HUES64 (cell line): ENCODE data around the gene FBXL13.

Source experiments
- H3K27ac ChIP-seq: 2 replicates; pipeline ENCODE4 v1.7.0; 2013; ENCODE audit warnings: low read depth, low read length, inconsistent platforms
- H3K27me3 ChIP-seq: 2 replicates; pipeline ENCODE4 v1.6.1; 2013; ENCODE audit warnings: mild to moderate bottlenecking, low read length; ENCODE audit not compliant: insufficient read depth
- H3K36me3 ChIP-seq: 2 replicates; pipeline ENCODE4 v1.6.1; 2013; ENCODE audit warnings: mild to moderate bottlenecking, low read length; ENCODE audit not compliant: insufficient read depth
- H3K4me1 ChIP-seq: 2 replicates; pipeline ENCODE4 v1.6.1; 2013; ENCODE audit warnings: mild to moderate bottlenecking, low read length, moderate library complexity; ENCODE audit not compliant: insufficient read depth
- H3K4me3 ChIP-seq: 2 replicates; pipeline ENCODE4 v1.5.1; 2013; ENCODE audit warnings: mild to moderate bottlenecking, low read length, moderate library complexity
- H3K9ac ChIP-seq: 2 replicates; pipeline ENCODE4 v1.6.1; 2013; ENCODE audit warnings: mild to moderate bottlenecking, low read depth, low read length
- H3K9me3 ChIP-seq: 2 replicates; pipeline ENCODE4 v1.6.1; 2013; ENCODE audit warnings: low read depth, low read length; ENCODE audit not compliant: insufficient read depth
- WGBS: fragments of 150-250, 120-280 bp; methylation state at CpG from one replicate; pipeline ENCODE4 v1.1.7; 2013; ENCODE audit warnings: missing lambda C conversion rate; 5-methylcytosine and 5-hydroxymethylcytosine counted together

FBXL13 gene

GRCh38 chr7:102994567-102994966 lies 80.0 kb downstream of the FBXL13 start:
- H3K36me3 ChIP-seq, result no peaks in the 10 kb centered on the region
- no peaks in the 10 kb centered on the region for H3K4me1 ChIP-seq
- H3K27ac ChIP-seq, result no peak overlapping the region
- WGBS, result 91% methylated on average over 3 of the region's 3 CpGs
- 0 out of 2 replicates have a peak, but pooled peaks cover 5% of the 10 kb centered on the region for H3K9me3 ChIP-seq
- H3K27me3 ChIP-seq, result no peaks in the 10 kb centered on the region
- H3K9ac ChIP-seq, result no peak overlapping the region
- H3K4me3 ChIP-seq, result no peak overlapping the region

GRCh38 chr7:102993718-102994029 lies 80.9 kb downstream of the FBXL13 start:
- H3K4me1 ChIP-seq, result no peaks in the 10 kb centered on the region
- H3K4me3 ChIP-seq, result no peak overlapping the region
- no peaks in the 10 kb centered on the region for H3K36me3 ChIP-seq
- 0 out of 2 replicates have a peak, but pooled peaks cover 5% of the 10 kb centered on the region for H3K9me3 ChIP-seq
- 100% methylated on average over 1 of the region's 1 CpG for WGBS
- no peak overlapping the region for H3K27ac ChIP-seq
- no peaks in the 10 kb centered on the region for H3K27me3 ChIP-seq
- no peak overlapping the region for H3K9ac ChIP-seq

- H3K9me3 ChIP-seq, result 0 out of 2 replicates have a peak, but pooled peaks cover 5% of the 10 kb centered on the region
- no peaks in the 10 kb centered on the region for H3K4me1 ChIP-seq
- WGBS, result 70% methylated on average over 1 of the region's 2 CpGs
- H3K4me3 ChIP-seq, result no peak overlapping the region
- H3K36me3 ChIP-seq, result no peaks in the 10 kb centered on the region
- H3K9ac ChIP-seq, result no peak overlapping the region
- no peaks in the 10 kb centered on the region for H3K27me3 ChIP-seq
- H3K27ac ChIP-seq, result no peak overlapping the region
Observed at GRCh38 chr7:102992938-102993717, 81.5 kb downstream of the FBXL13 start.

- 0 out of 2 replicates have a peak, but pooled peaks cover 5% of the 10 kb centered on the region for H3K9me3 ChIP-seq
- WGBS, result 94% methylated on average over 5 of the region's 5 CpGs
- H3K36me3 ChIP-seq, result no peaks in the 10 kb centered on the region
- H3K9ac ChIP-seq, result no peak overlapping the region
- H3K4me1 ChIP-seq, result no peaks in the 10 kb centered on the region
- no peak overlapping the region for H3K27ac ChIP-seq
- H3K27me3 ChIP-seq, result no peaks in the 10 kb centered on the region
- H3K4me3 ChIP-seq, result no peak overlapping the region
Observed at GRCh38 chr7:102992509-102992937, 82.1 kb downstream of the FBXL13 start.

- H3K27ac ChIP-seq, result no peak overlapping the region
- H3K4me1 ChIP-seq, result no peaks in the 10 kb centered on the region
- WGBS, result 88% methylated on average over 2 of the region's 2 CpGs
- no peaks in the 10 kb centered on the region for H3K36me3 ChIP-seq
- no peak overlapping the region for H3K4me3 ChIP-seq
- H3K9ac ChIP-seq, result no peak overlapping the region
- H3K27me3 ChIP-seq, result no peaks in the 10 kb centered on the region
- H3K9me3 ChIP-seq, result 0 out of 2 replicates have a peak, but pooled peaks cover 5% of the 10 kb centered on the region
Observed at GRCh38 chr7:102991540-102992214, 82.9 kb downstream of the FBXL13 start.

GRCh38 chr7:102991077-102991539 lies 83.5 kb downstream of the FBXL13 start:
- Histone ChIP-seq H3K9ac (no peak overlapping the region), H3K4me1 (no peaks in the 10 kb centered on the region), H3K27ac (no peak overlapping the region), H3K4me3 (no peak overlapping the region), H3K27me3 (no peaks in the 10 kb centered on the region), H3K9me3 (0 out of 2 replicates have a peak, but pooled peaks cover 5% of the 10 kb centered on the region), H3K36me3 (no peaks in the 10 kb centered on the region)

- Histone ChIP-seq H3K4me1 (no peaks in the 10 kb centered on the region), H3K27me3 (no peaks in the 10 kb centered on the region), H3K4me3 (no peak overlapping the region), H3K9me3 (0 out of 2 replicates have a peak, but pooled peaks cover 5% of the 10 kb centered on the region), H3K36me3 (no peaks in the 10 kb centered on the region), H3K9ac (no peak overlapping the region), H3K27ac (no peak overlapping the region)
- WGBS, result 82% methylated on average over 2 of the region's 2 CpGs
Observed at GRCh38 chr7:102990642-102991041, 84.0 kb downstream of the FBXL13 start.

GRCh38 chr7:102988631-102989560 lies 85.7 kb downstream of the FBXL13 start:
- Histone ChIP-seq H3K4me1 (no peaks in the 10 kb centered on the region), H3K9ac (no peak overlapping the region), H3K9me3 (no peaks in the 10 kb centered on the region), H3K27me3 (no peaks in the 10 kb centered on the region), H3K4me3 (no peak overlapping the region), H3K36me3 (no peaks in the 10 kb centered on the region), H3K27ac (no peak overlapping the region)
- 91% methylated on average over 6 of the region's 6 CpGs for WGBS

- Histone ChIP-seq H3K4me3 (no peak overlapping the region), H3K27ac (no peak overlapping the region), H3K27me3 (no peaks in the 10 kb centered on the region), H3K4me1 (no peaks in the 10 kb centered on the region), H3K36me3 (no peaks in the 10 kb centered on the region), H3K9ac (no peak overlapping the region), H3K9me3 (no peaks in the 10 kb centered on the region)
- 87% methylated on average over 2 of the region's 2 CpGs for WGBS
Observed at GRCh38 chr7:102988088-102988487, 86.5 kb downstream of the FBXL13 start.

- no peaks in the 10 kb centered on the region for H3K36me3 ChIP-seq
- no peaks in the 10 kb centered on the region for H3K27me3 ChIP-seq
- no peak overlapping the region for H3K27ac ChIP-seq
- H3K4me3 ChIP-seq, result no peak overlapping the region
- H3K9me3 ChIP-seq, result no peaks in the 10 kb centered on the region
- H3K9ac ChIP-seq, result no peak overlapping the region
- H3K4me1 ChIP-seq, result no peaks in the 10 kb centered on the region
Observed at GRCh38 chr7:102985176-102985783, 89.3 kb downstream of the FBXL13 start.
